ENCODE measurements around the gene ADGRA1. TPM values are rescaled to one million over a fixed set of nuclear protein-coding genes. Genes with fewer than 3 reads are reported as not detected.

Gene ADGRA1
- total RNA-seq, 2 donors from 2014 or later: 0.24 to 1.0 TPM

GRCh38 chr10:133169173-133169947, 81.6 kb downstream of the ADGRA1 start:
- no peaks in the 10 kb centered on the region for H3K27me3 ChIP-seq (ENCODE audit: control insufficient read depth, insufficient read depth, low read length, poor library complexity, severe bottlenecking)
- no peak overlapping the region for H3K4me3 Mint-ChIP-seq
- H3K4me3 ChIP-seq (ENCODE audit: low read length): no peak overlapping the region
- no peaks in the 10 kb centered on the region for H3K9me3 ChIP-seq (ENCODE audit: control insufficient read depth, low read length)
- no peak overlapping the region for H3K27ac Mint-ChIP-seq
- peaks cover 33% of the 10 kb centered on the region for H3K36me3 Mint-ChIP-seq (ENCODE audit: low read depth)
- no peaks in the 10 kb centered on the region for H3K36me3 ChIP-seq (ENCODE audit: control insufficient read depth, insufficient read depth, low read length)
- peak; percentile 28 for DNase-seq
- no peaks in the 10 kb centered on the region for H3K4me1 ChIP-seq (ENCODE audit: control insufficient read depth, insufficient read depth, low read length)
- H3K4me1 Mint-ChIP-seq: no peaks in the 10 kb centered on the region
- 94 to 97% methylated on average over 23 to 30 of the region's 30 CpGs for WGBS, 2 experiments (ENCODE audit: insufficient coverage in 1 of 2, insufficient read length in 1 of 2)
- no peak overlapping the region for H3K27ac ChIP-seq (ENCODE audit: low read depth, low read length)
- H3K9me3 Mint-ChIP-seq: peaks cover 4% of the 10 kb centered on the region
- no peaks in the 10 kb centered on the region for H3K27me3 Mint-ChIP-seq (ENCODE audit: insufficient read depth)
- H3K9ac ChIP-seq (ENCODE audit: extremely low read depth, low read length, poor library complexity, severe bottlenecking): no peak overlapping the region
- no peak for TF ChIP-seq CTCF (conservative IDR thresholded peaks at IDR 0.05)

- H3K4me3 ChIP-seq (ENCODE audit: low read length): no peak overlapping the region
- H3K9ac ChIP-seq (ENCODE audit: extremely low read depth, low read length, poor library complexity, severe bottlenecking): no peak overlapping the region
- no peak overlapping the region for H3K4me3 Mint-ChIP-seq
- H3K27me3 Mint-ChIP-seq (ENCODE audit: insufficient read depth): no peaks in the 10 kb centered on the region
- peaks cover 4% of the 10 kb centered on the region for H3K9me3 Mint-ChIP-seq
- H3K4me1 ChIP-seq (ENCODE audit: control insufficient read depth, insufficient read depth, low read length): no peaks in the 10 kb centered on the region
- WGBS, 2 experiments (ENCODE audit: insufficient coverage in 1 of 2, insufficient read length in 1 of 2): 95 to 97% methylated on average over 10 to 17 of the region's 17 CpGs
- no peak for TF ChIP-seq CTCF (conservative IDR thresholded peaks at IDR 0.05)
- H3K36me3 ChIP-seq (ENCODE audit: control insufficient read depth, insufficient read depth, low read length): no peaks in the 10 kb centered on the region
- DNase-seq: no peak
- no peaks in the 10 kb centered on the region for H3K9me3 ChIP-seq (ENCODE audit: control insufficient read depth, low read length)
- no peak overlapping the region for H3K27ac ChIP-seq (ENCODE audit: low read depth, low read length)
- H3K36me3 Mint-ChIP-seq (ENCODE audit: low read depth): peaks cover 36% of the 10 kb centered on the region
- no peak overlapping the region for H3K27ac Mint-ChIP-seq
- no peaks in the 10 kb centered on the region for H3K4me1 Mint-ChIP-seq
- no peaks in the 10 kb centered on the region for H3K27me3 ChIP-seq (ENCODE audit: control insufficient read depth, insufficient read depth, low read length, poor library complexity, severe bottlenecking)
These were observed 82.4 kb downstream of the ADGRA1 start for GRCh38 chr10:133170092-133170491.

GRCh38 chr10:133173860-133174640, 86.3 kb downstream of the ADGRA1 start:
- Mint-ChIP-seq H3K4me3 (no peak overlapping the region), H3K27ac (no peak overlapping the region), H3K27me3 (ENCODE audit: insufficient read depth) (no peaks in the 10 kb centered on the region), H3K36me3 (ENCODE audit: low read depth) (peaks cover 28% of the 10 kb centered on the region), H3K4me1 (no peaks in the 10 kb centered on the region), H3K9me3 (peaks cover 17% of the 10 kb centered on the region)
- no peak overlapping the region for H3K27ac ChIP-seq (ENCODE audit: low read depth, low read length)
- H3K4me3 ChIP-seq (ENCODE audit: low read length): no peak overlapping the region
- WGBS, 2 experiments (ENCODE audit: insufficient coverage in 1 of 2, insufficient read length in 1 of 2): 94% methylated on average over 11 to 15 of the region's 15 CpGs
- no peaks in the 10 kb centered on the region for H3K27me3 ChIP-seq (ENCODE audit: control insufficient read depth, insufficient read depth, low read length, poor library complexity, severe bottlenecking)
- H3K9me3 ChIP-seq (ENCODE audit: control insufficient read depth, low read length): peaks cover 8% of the 10 kb centered on the region
- no peak overlapping the region for H3K9ac ChIP-seq (ENCODE audit: extremely low read depth, low read length, poor library complexity, severe bottlenecking)
- no peak for DNase-seq
- no peaks in the 10 kb centered on the region for H3K4me1 ChIP-seq (ENCODE audit: control insufficient read depth, insufficient read depth, low read length)
- TF ChIP-seq CTCF (conservative IDR thresholded peaks at IDR 0.05): no peak
- no peaks in the 10 kb centered on the region for H3K36me3 ChIP-seq (ENCODE audit: control insufficient read depth, insufficient read depth, low read length)

All from endodermal cell (in vitro differentiated cells).